Esophagus muscularis mucosa (tissue), 4 donors: Measurements from ENCODE around the gene BRI3BP. TPM values are rescaled to one million over a fixed set of nuclear protein-coding genes. Genes with fewer than 3 reads are reported as not detected.

Experiments
- DNase-seq: peaks from one replicate; pipeline ENCODE4 v3.0.0-alpha.2; 2017; ENCODE audit errors: extremely low spot score
- H3K27ac ChIP-seq, 4 donors: fragments of 200-600 bp; sonication (generic); replicated peaks in 1 of 4; 1 replicate in 3 of 4; 2 replicates in 1 of 4; pipeline ENCODE4 v1.5.1; 2016 to 2019; ENCODE audit warnings: mild to moderate bottlenecking in 1 of 4
- H3K27me3 ChIP-seq, 4 donors: fragments of 200-600 bp; sonication (generic); one replicate each; pipeline versions ENCODE4 v1.5.1 to v1.6.0; 2016 to 2019
- H3K36me3 ChIP-seq, 4 donors: fragments of 200-600 bp; sonication (generic); one replicate each; pipeline ENCODE4 v1.5.1; 2016 to 2019
- H3K4me1 ChIP-seq, 4 donors: fragments of 200-600 bp; sonication (generic); one replicate each; pipeline ENCODE4 v1.5.1; 2016 to 2019
- H3K4me3 ChIP-seq, 4 donors: fragments of 200-600 bp; sonication (generic); 1 replicate in 2 of 4; 2 replicates in 2 of 4; pipeline ENCODE4 v1.5.1; 2016 to 2019; ENCODE audit warnings: mild to moderate bottlenecking in 4 of 4, moderate library complexity in 1 of 4
- H3K9me3 ChIP-seq, 4 donors: fragments of 200-600 bp; sonication (generic); 1 replicate in 3 of 4; 2 replicates in 1 of 4; pipeline ENCODE4 v1.5.1; 2016 to 2019
- EP300 ChIP-seq: sonication (generic); formaldehyde crosslinking; IDR thresholded peaks from one replicate; pipeline ENCODE4 v1.6.1; 2017; ENCODE audit warnings: antibody characterized with exemption
- POLR2A ChIP-seq: fragments of 450-650 bp; IDR thresholded peaks from one replicate; pipeline ENCODE4 v1.6.1; 2017; ENCODE audit warnings: antibody characterized with exemption, moderate library complexity, mild to moderate bottlenecking, low read depth
- POLR2AphosphoS5 ChIP-seq, 2 donors: sonication (generic); formaldehyde crosslinking; IDR thresholded peaks; one replicate each; pipeline ENCODE4 v1.6.1; 2017; ENCODE audit warnings: antibody characterized with exemption in 2 of 2
- WGBS: methylation state at CpG from one replicate; pipeline ENCODE4 v1.1.5; 2018; 5-methylcytosine and 5-hydroxymethylcytosine counted together
- intact Hi-C: fragments of 100-400 bp; cut with DNase I; formaldehyde crosslinking; loops from one replicate; pipeline ENCODE4 v1.15.1; 2023
- total RNA-seq, 4 donors: library from RNA; depleted of rRNA; stranded (reverse); fragments of >200 nt; gene quantifications; one replicate each; pipeline versions ENCODE4 v1.1.0 to v1.2.1, GENCODE V29; 2016
- TF ChIP-seq, protein P1 (sequence below), 3 experiments: fragments of 200-600 bp in 2 of 3; fragments of 450-650 bp in 1 of 3; sonication (generic) in 2 of 3; IDR thresholded peaks; one replicate each; pipeline ENCODE4 v1.5.1; 2017 to 2019; ENCODE audit warnings: antibody characterized with exemption in 3 of 3, mild to moderate bottlenecking in 2 of 3, moderate library complexity in 1 of 3

The BRI3BP gene
- total RNA-seq, 4 donors from 2014 or later, result 2.2 to 3.3 (median 2.5) TPM

DNA sequence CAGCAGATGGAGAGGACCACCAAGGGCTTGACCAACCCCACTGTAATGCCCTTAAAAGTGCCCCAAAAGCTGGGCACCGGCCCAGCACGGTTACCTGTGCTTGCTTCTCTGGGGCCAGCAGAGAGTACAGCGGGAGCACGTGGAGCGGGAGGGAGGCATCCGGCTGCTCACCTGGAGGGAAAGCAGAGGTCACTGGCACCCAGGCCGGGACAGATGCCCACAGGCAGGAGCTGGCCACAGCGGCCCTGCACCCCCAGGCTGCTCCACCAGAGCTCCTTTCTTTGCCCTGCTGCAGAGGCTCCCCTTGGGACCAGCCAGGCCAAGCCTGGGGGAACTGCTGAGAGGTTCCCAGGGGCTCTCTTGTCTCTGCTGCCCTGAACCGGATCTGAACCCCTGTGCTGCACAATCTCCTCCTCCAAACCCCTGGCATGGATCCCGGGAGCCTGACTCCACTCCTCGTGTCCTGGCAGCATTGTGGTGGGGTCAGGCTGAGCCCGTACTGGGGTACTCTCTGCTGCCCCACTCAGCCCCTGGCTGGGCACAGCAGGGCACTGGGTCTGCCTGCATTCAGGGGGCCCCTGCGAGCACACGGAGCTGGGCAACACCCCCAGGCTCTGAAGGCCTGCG is 28.5 kb upstream of the BRI3BP start:
- Histone ChIP-seq H3K36me3 (peaks cover 61 to 100% (median 85%) of the 10 kb centered on the region in 4 donors), H3K9me3 (no peaks in the 10 kb centered on the region), H3K27me3 (no peaks in the 10 kb centered on the region), H3K4me1 (no peaks in the 10 kb centered on the region), H3K4me3 (no peak overlapping the region), H3K27ac (no peak overlapping the region)
- WGBS, result 93% methylated on average over 6 of the region's 15 CpGs
- TF ChIP-seq, protein P1, sequence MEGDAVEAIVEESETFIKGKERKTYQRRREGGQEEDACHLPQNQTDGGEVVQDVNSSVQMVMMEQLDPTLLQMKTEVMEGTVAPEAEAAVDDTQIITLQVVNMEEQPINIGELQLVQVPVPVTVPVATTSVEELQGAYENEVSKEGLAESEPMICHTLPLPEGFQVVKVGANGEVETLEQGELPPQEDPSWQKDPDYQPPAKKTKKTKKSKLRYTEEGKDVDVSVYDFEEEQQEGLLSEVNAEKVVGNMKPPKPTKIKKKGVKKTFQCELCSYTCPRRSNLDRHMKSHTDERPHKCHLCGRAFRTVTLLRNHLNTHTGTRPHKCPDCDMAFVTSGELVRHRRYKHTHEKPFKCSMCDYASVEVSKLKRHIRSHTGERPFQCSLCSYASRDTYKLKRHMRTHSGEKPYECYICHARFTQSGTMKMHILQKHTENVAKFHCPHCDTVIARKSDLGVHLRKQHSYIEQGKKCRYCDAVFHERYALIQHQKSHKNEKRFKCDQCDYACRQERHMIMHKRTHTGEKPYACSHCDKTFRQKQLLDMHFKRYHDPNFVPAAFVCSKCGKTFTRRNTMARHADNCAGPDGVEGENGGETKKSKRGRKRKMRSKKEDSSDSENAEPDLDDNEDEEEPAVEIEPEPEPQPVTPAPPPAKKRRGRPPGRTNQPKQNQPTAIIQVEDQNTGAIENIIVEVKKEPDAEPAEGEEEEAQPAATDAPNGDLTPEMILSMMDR (IDR thresholded peaks at IDR 0.05), result no peak
- TF ChIP-seq EP300 (no peak), POLR2AphosphoS5 (IDR thresholded peaks at IDR 0.05) (no peak)
- no peak for DNase-seq
- intact Hi-C loops, result no loop called here

DNA sequence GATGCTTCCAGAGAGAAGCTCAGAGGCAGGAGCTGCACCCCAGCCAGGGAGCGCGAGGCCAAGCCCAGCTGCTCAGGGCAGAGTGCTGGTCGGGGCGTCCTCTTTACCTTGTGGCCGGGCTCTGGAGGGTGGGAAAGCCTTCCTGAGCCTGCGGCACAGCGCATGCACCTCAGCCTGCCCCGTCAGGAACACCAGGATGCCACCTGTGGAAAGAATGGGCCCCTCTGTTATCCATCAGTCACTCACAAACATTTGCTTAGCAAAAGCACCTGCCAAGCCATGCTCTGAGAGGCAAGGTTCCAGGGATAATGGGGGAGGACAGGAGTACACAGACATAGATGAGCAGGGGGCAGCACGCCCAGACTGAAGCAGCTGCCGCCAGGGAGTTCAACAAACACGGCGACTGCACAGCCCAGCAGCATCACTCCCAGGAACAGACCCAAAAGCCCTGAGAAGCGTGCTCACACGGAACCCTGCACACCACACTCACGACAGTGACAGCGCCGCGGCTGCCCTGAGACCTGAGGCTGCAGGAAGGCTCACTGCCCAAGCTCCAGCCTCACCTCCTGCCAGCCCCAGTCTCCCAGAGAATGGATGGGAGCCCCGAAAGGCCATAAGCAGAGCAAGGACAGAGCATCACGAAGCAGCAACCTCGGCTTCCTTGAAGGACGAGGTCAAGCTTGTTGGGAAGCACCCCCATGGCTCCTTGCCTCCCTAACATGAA is 26.3 kb upstream of the BRI3BP start:
- no peak overlapping the region for H3K4me3 ChIP-seq
- no peaks in the 10 kb centered on the region for H3K4me1 ChIP-seq
- H3K27me3 ChIP-seq, result no peaks in the 10 kb centered on the region
- no peak for DNase-seq
- WGBS, result 88% methylated on average over 16 of the region's 22 CpGs
- intact Hi-C loops, result no loop called here
- TF ChIP-seq EP300, result no peak
- TF ChIP-seq, protein P1 (IDR thresholded peaks at IDR 0.05), result no peak
- H3K9me3 ChIP-seq, result no peaks in the 10 kb centered on the region
- H3K36me3 ChIP-seq, result peaks cover 61 to 100% (median 92%) of the 10 kb centered on the region in 4 donors
- H3K27ac ChIP-seq, result no peak overlapping the region

DNA sequence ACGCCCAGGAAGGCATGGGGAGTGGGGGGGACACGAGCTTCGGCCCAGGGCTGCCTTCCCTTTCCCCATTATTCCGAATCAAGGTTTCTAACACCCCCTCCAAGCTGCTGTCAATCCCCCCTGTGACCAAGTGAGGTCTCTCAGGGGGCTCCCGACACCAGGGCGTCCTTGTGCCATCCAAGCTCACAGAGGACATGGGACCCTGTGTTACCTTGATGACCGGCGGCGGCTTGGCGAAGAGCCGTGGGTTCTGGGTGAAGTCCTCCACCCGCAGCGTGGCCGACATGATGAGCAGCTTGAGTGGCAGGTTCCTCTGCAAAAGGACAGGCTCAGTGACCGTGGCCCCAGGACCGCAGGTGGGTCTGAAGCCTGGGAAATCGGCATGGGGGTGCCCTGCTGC is 24.8 kb upstream of the BRI3BP start:
- TF ChIP-seq, protein P1 (IDR thresholded peaks at IDR 0.05), result no peak
- TF ChIP-seq POLR2AphosphoS5 (IDR thresholded peaks at IDR 0.05) (no peak), POLR2A (no peak), EP300 (no peak)
- WGBS, result 91% methylated on average over 16 of the region's 17 CpGs
- DNase-seq, result no peak
- Histone ChIP-seq H3K4me3 (no peak overlapping the region), H3K9me3 (no peaks in the 10 kb centered on the region), H3K36me3 (peaks cover 57 to 100% (median 91%) of the 10 kb centered on the region in 4 donors), H3K27me3 (no peaks in the 10 kb centered on the region), H3K4me1 (no peaks in the 10 kb centered on the region), H3K27ac (no peak overlapping the region)
- intact Hi-C loops, result no loop called here

DNA sequence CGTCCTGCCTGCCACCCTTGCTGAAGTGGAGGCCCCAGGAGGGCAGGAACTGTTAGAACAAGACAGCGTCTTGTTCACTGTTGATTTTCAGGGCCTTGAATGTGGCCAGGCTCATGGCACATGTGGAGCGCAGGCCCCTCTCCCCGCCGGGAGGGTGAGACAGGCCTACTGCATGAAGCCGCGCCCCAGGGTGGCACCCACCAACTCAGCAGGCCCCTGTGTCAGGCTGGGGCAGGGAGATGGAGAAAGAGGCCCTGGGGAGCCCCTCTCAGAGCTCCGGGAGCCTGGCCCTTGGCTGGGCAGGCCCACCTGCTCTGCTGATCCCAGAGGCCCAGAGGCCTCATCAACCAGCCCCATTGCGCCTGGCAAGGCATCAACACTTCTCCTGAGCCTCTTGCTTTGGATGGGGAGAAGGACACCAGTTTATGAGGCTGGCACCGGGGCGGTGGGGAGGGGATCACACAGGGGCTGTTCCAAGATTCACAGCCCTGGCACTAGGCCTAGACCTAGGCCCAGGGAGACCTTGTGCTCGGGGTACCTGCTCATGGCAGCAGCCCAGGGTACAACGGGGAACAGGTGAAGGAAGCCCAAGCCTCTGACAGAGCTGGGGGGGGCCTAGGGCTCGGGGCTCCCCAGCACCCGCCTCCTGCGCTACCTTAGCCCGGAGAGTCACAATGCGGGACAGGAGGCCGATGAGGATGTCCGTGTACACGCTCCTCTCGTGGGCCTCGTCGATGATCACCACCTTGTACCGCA is 22.6 kb upstream of the BRI3BP start:
- peaks cover 64 to 100% (median 90%) of the 10 kb centered on the region in 4 donors for H3K36me3 ChIP-seq
- WGBS, result 96% methylated on average over 18 of the region's 25 CpGs
- H3K9me3 ChIP-seq, result no peaks in the 10 kb centered on the region
- no peak overlapping the region for H3K4me3 ChIP-seq
- intact Hi-C loops, result no loop called here
- no peak for TF ChIP-seq EP300
- TF ChIP-seq, protein P1 (IDR thresholded peaks at IDR 0.05), result no peak
- TF ChIP-seq POLR2AphosphoS5 (IDR thresholded peaks at IDR 0.05), result no peak
- no peak for TF ChIP-seq POLR2A
- no peaks in the 10 kb centered on the region for H3K4me1 ChIP-seq
- no peak for DNase-seq
- no peak overlapping the region for H3K27ac ChIP-seq
- no peaks in the 10 kb centered on the region for H3K27me3 ChIP-seq
